ENCODE results near the gene CRLF1.

GRCh38 chr19:18639706-18640243 is 33.2 kb upstream of the CRLF1 start:
- TF ChIP-seq, protein P1, sequence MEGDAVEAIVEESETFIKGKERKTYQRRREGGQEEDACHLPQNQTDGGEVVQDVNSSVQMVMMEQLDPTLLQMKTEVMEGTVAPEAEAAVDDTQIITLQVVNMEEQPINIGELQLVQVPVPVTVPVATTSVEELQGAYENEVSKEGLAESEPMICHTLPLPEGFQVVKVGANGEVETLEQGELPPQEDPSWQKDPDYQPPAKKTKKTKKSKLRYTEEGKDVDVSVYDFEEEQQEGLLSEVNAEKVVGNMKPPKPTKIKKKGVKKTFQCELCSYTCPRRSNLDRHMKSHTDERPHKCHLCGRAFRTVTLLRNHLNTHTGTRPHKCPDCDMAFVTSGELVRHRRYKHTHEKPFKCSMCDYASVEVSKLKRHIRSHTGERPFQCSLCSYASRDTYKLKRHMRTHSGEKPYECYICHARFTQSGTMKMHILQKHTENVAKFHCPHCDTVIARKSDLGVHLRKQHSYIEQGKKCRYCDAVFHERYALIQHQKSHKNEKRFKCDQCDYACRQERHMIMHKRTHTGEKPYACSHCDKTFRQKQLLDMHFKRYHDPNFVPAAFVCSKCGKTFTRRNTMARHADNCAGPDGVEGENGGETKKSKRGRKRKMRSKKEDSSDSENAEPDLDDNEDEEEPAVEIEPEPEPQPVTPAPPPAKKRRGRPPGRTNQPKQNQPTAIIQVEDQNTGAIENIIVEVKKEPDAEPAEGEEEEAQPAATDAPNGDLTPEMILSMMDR (IDR thresholded peaks at IDR 0.05), result no peak
- TF ChIP-seq EZH2 (IDR thresholded peaks at IDR 0.05; ENCODE audit: borderline replicate concordance, insufficient read depth, low read depth, low read length, poor library complexity, severe bottlenecking), result no peak

Data from B cell (primary cell).